Fibroblast of lung (primary cell): Measurements from ENCODE around the gene BCO1. TPM values are rescaled to one million over a fixed set of nuclear protein-coding genes. Genes with fewer than 3 reads are reported as not detected.

Experiments used
- DNase-seq, 2 donors: peaks; one replicate each; pipeline versions ENCODE4 v3.0.0 to v3.0.0-alpha.2; 2010; ENCODE audit warnings: low read depth in 2 of 2
- H2AFZ ChIP-seq: 2 replicates; pipeline ENCODE4 v1.5.1; 2012; ENCODE audit warnings: low read length, control low read depth, inconsistent platforms
- H3K27ac ChIP-seq: 2 replicates; pipeline ENCODE4 v1.5.1; 2011; ENCODE audit warnings: low read length, control low read depth; ENCODE audit not compliant: insufficient read depth
- H3K27me3 ChIP-seq: 2 replicates; pipeline ENCODE4 v1.5.1; 2011; ENCODE audit warnings: mild to moderate bottlenecking, low read length; ENCODE audit not compliant: control insufficient read depth, insufficient read depth
- H3K36me3 ChIP-seq: 2 replicates; pipeline ENCODE4 v1.5.1; 2011; ENCODE audit warnings: low read length; ENCODE audit not compliant: control insufficient read depth, insufficient read depth
- H3K4me1 ChIP-seq: 2 replicates; pipeline ENCODE4 v1.5.1; 2011; ENCODE audit warnings: low read length; ENCODE audit not compliant: control insufficient read depth, insufficient read depth; ENCODE audit errors: extremely low read depth
- H3K4me2 ChIP-seq: 2 replicates; pipeline ENCODE4 v1.5.1; 2011; ENCODE audit warnings: low read length, control low read depth; ENCODE audit not compliant: insufficient read depth; ENCODE audit errors: extremely low read depth
- H3K4me3 ChIP-seq, 4 experiments: fragments of 200-600 bp in 1 of 4; sonication (generic) in 1 of 4; replicated peaks in 1 of 4; 2 replicates each; pipeline ENCODE4 v1.5.1; 2011 to 2016; ENCODE audit warnings: low read length in 4 of 4, low read depth in 3 of 4, mild to moderate bottlenecking in 3 of 4, control low read depth in 2 of 4, inconsistent platforms in 1 of 4, mixed read lengths in 1 of 4; ENCODE audit not compliant: insufficient read depth in 1 of 4; ENCODE audit errors: control extremely low read depth in 1 of 4
- H3K79me2 ChIP-seq: 2 replicates; pipeline ENCODE4 v1.5.1; 2012; ENCODE audit warnings: mild to moderate bottlenecking, low read length, inconsistent platforms; ENCODE audit not compliant: control insufficient read depth, insufficient read depth
- H3K9ac ChIP-seq: 2 replicates; pipeline ENCODE4 v1.5.1; 2011; ENCODE audit warnings: mild to moderate bottlenecking, low read length, control low read depth; ENCODE audit not compliant: insufficient read depth
- H3K9me3 ChIP-seq: 2 replicates; pipeline ENCODE4 v1.5.1; 2012; ENCODE audit warnings: low read depth, low read length; ENCODE audit not compliant: control insufficient read depth, insufficient read depth
- H4K20me1 ChIP-seq: 2 replicates; pipeline ENCODE4 v1.5.1; 2011; ENCODE audit warnings: low read length; ENCODE audit not compliant: control insufficient read depth, insufficient read depth; ENCODE audit errors: extremely low read depth
- EZH2 ChIP-seq: IDR thresholded peaks from 2 replicates; pipeline ENCODE4 v1.5.1; 2012; ENCODE audit warnings: low read length, control low read depth, mild to moderate bottlenecking; ENCODE audit errors: missing control alignments
- polyA plus RNA-seq, 2 donors: library from polyadenylated mRNA; depleted of rRNA in 1 of 2; stranded (reverse) in 1 of 2; unstranded in 1 of 2; fragments of >200 nt; gene quantifications; 2 replicates each; pipeline ENCODE4 v1.2.1, GENCODE V29; 2011 to 2012; ENCODE audit warnings: missing spikeins in 1 of 2
- total RNA-seq: library from RNA; depleted of rRNA; stranded (reverse); fragments of >200 nt; gene quantifications from 2 replicates; pipeline ENCODE4 v1.2.1, GENCODE V29; 2014
- TF ChIP-seq, protein P1 (sequence below), 2 donors: IDR thresholded peaks in 1 of 2; conservative IDR thresholded peaks in 1 of 2; 1 replicate in 1 of 2; 2 replicates in 1 of 2; pipeline ENCODE4 v1.5.1; 2011 to 2012; ENCODE audit warnings: low read length in 2 of 2, control low read depth in 1 of 2, inconsistent platforms in 1 of 2, low read depth in 1 of 2, mild to moderate bottlenecking in 1 of 2

Gene BCO1
- total and polyA plus RNA-seq, 2 donors (not counting 1 experiment from before 2014, with no cell fraction given): under 0.01 to 0.05 TPM

DNA sequence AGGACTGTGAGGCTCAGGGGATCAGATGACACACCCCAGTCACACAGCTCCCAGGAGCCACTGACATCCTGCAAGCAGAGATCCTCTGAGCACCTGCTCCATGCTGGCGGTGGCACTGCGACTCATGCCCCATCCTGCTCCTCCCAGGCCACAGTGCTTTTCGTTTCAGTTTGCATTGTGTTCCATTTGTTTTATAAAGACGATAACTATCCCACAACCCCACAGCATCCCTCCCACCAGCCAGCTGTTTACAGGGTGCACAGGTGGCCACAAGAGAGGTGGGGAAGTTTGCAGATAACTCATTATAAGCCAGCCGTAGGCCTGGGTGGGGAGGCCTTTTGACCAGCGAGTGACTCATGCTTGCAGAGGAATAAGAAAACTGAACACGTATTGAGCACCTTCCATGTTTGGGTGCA is 28.2 kb downstream of the BCO1 start:
- Histone ChIP-seq H3K9ac (no peak overlapping the region), H3K27me3 (no peaks in the 10 kb centered on the region), H3K9me3 (no peaks in the 10 kb centered on the region), H2AFZ (no peak overlapping the region), H3K36me3 (no peaks in the 10 kb centered on the region), H3K4me2 (no peak overlapping the region), H3K4me3 (no peak overlapping the region), H3K27ac (no peak overlapping the region), H3K4me1 (no peaks in the 10 kb centered on the region), H3K79me2 (no peaks in the 10 kb centered on the region), H4K20me1 (no peaks in the 10 kb centered on the region)
- TF ChIP-seq, protein P1, sequence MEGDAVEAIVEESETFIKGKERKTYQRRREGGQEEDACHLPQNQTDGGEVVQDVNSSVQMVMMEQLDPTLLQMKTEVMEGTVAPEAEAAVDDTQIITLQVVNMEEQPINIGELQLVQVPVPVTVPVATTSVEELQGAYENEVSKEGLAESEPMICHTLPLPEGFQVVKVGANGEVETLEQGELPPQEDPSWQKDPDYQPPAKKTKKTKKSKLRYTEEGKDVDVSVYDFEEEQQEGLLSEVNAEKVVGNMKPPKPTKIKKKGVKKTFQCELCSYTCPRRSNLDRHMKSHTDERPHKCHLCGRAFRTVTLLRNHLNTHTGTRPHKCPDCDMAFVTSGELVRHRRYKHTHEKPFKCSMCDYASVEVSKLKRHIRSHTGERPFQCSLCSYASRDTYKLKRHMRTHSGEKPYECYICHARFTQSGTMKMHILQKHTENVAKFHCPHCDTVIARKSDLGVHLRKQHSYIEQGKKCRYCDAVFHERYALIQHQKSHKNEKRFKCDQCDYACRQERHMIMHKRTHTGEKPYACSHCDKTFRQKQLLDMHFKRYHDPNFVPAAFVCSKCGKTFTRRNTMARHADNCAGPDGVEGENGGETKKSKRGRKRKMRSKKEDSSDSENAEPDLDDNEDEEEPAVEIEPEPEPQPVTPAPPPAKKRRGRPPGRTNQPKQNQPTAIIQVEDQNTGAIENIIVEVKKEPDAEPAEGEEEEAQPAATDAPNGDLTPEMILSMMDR (conservative IDR thresholded peaks at IDR 0.05 in 1 of 2, IDR thresholded peaks at IDR 0.05 in 1 of 2; ENCODE audit: low read depth in 1 of 2, low read length in 2 of 2): no peak
- no peak for TF ChIP-seq EZH2
- DNase-seq: peak in 1 of 2 donors; percentile 36

DNA sequence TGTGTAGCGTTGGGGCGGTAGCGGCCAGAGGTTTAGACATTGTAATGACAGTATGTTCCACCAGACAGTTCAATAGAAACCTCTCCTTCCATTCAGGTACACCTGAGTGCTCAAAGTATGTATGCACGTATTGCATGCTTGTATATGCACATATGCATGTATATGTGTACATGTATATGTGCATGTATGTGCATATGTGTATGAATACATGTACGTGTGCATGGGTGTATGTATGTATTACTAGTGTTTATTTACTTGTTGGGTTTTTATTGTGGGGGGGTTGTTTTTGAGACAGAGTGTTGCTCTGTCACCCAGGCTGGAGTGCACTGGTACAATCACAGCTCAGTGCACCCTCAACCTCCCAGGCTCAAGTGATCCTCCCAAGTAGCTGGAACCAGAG is 30.0 kb downstream of the BCO1 start:
- Histone ChIP-seq H3K4me3 (no peak overlapping the region), H4K20me1 (no peaks in the 10 kb centered on the region), H3K9me3 (no peaks in the 10 kb centered on the region), H3K9ac (no peak overlapping the region), H2AFZ (no peak overlapping the region), H3K4me2 (no peak overlapping the region), H3K27ac (no peak overlapping the region), H3K27me3 (no peaks in the 10 kb centered on the region), H3K79me2 (no peaks in the 10 kb centered on the region), H3K4me1 (no peaks in the 10 kb centered on the region), H3K36me3 (no peaks in the 10 kb centered on the region)
- no peak for DNase-seq
- TF ChIP-seq, protein P1 (conservative IDR thresholded peaks at IDR 0.05 in 1 of 2, IDR thresholded peaks at IDR 0.05 in 1 of 2; ENCODE audit: low read depth in 1 of 2, low read length in 2 of 2): no peak
- TF ChIP-seq EZH2: no peak

DNA sequence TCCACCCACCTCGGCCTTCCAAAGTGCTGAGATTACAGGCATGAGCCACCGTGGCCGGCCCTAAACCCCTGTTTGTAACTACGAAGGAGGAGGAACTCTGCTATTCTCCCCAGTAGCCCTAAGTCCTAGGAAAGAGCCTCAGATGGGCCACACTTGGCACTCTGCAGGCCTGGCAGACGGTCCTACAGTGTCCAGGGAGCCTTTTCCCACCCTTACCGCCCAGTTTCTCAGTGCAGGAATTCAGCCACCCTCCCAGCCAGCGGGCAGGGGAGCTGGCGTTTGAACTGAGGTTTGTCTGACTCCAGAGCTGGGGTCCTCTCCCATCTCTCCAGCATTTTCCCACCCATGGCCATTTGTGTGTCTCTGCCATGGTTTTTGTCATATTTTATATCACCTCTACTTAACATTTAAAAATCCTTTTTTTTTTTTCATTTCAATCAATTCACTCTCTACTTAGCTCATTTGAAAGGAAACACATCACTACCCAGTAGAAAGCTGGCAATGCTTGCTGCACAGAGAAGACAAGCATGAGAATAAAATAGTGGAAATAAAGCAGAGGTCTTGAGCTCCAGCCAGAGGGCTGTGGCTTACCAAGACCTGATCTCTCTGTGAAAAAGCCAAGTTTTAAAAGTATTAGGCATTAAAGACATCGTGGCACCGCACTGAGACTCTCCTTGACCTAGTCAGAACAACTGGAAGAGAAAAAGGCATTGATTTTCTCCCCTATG is 34.9 kb downstream of the BCO1 start:
- H3K9ac ChIP-seq: no peak overlapping the region
- H3K27ac ChIP-seq: no peak overlapping the region
- H3K27me3 ChIP-seq: no peaks in the 10 kb centered on the region
- no peak overlapping the region for H3K4me2 ChIP-seq
- DNase-seq: peak in 1 of 2 donors; percentile 46
- no peaks in the 10 kb centered on the region for H4K20me1 ChIP-seq
- H3K4me3 ChIP-seq: no peak overlapping the region
- no peaks in the 10 kb centered on the region for H3K36me3 ChIP-seq
- TF ChIP-seq EZH2: no peak
- TF ChIP-seq, protein P1 (conservative IDR thresholded peaks at IDR 0.05 in 1 of 2, IDR thresholded peaks at IDR 0.05 in 1 of 2; ENCODE audit: low read depth in 1 of 2, low read length in 2 of 2): no peak
- H3K4me1 ChIP-seq: no peaks in the 10 kb centered on the region
- no peaks in the 10 kb centered on the region for H3K79me2 ChIP-seq
- no peak overlapping the region for H2AFZ ChIP-seq
- no peaks in the 10 kb centered on the region for H3K9me3 ChIP-seq
